K562 (cell line): ENCODE measurements around the gene CIP2A. TPM values are rescaled to one million over a fixed set of nuclear protein-coding genes. Genes with fewer than 3 reads are reported as not detected.

Experiments used
- ATAC-seq: fragments of 200-7000 bp; cut with Tn5 transposase; 3 replicates; pipeline ENCODE4 v1.9.1; 2020; ENCODE audit warnings: moderate library complexity
- BruUV-seq: library from RNA; stranded (reverse); fragments of 400-500 nt; replicated peaks from 2 replicates; lab custom pipeline; 2021; lab: Mats Ljungman, UMichigan
- CTCF ChIA-PET: fragments of 300-600 bp; formaldehyde crosslinking; extraction: SDS; loops from one replicate; lab custom pipeline; 2021; ENCODE audit warnings: low intra/inter-chr PET ratio; lab: Yijun Ruan, JAX
- POLR2A ChIA-PET: fragments of 300-600, 350-650 bp; sonication (Branson Sonifier 250); formaldehyde crosslinking; extraction: SDS; loops from one replicate; lab custom pipeline; 2021; ENCODE audit warnings: antibody characterized with exemption, inconsistent platforms; lab: Yijun Ruan, JAX
- DNase-seq, 4 experiments: peaks; one replicate each; pipeline versions ENCODE4 v3.0.0 to v3.0.0-alpha.2; 2011 to 2018; ENCODE audit warnings: low spot score in 3 of 4, mixed read lengths in 3 of 4; ENCODE audit errors: extremely low read depth in 1 of 4
- FAIRE-seq: peaks from 2 replicates; lab custom pipeline; 2011; peaks lifted over from hg19 to GRCh38; lab: Jason Lieb, UNC
- H2AFZ ChIP-seq: 2 replicates; pipeline ENCODE4 v1.6.0; 2011; ENCODE audit warnings: low read depth, low read length, control low read depth, inconsistent platforms
- H3K27ac ChIP-seq: fragments of 200-600 bp; 3 replicates; pipeline ENCODE4 v1.8.0; 2011; ENCODE audit warnings: low read depth, mild to moderate bottlenecking, control low read depth, inconsistent platforms, low read length, moderate library complexity, mixed read lengths; ENCODE audit errors: extremely low read depth
- H3K27me3 ChIP-seq, 2 experiments: fragments of 300-600 bp in 1 of 2; 2 replicates in 1 of 2; 3 replicates in 1 of 2; pipeline versions ENCODE4 v1.6.0 to v1.8.0; 2011; ENCODE audit warnings: inconsistent platforms in 2 of 2, low read length in 2 of 2, mild to moderate bottlenecking in 1 of 2, mixed read lengths in 1 of 2, moderate library complexity in 1 of 2; ENCODE audit not compliant: control insufficient read depth in 2 of 2, insufficient read depth in 2 of 2
- H3K36me3 ChIP-seq: fragments of 300-600 bp; 3 replicates; pipeline ENCODE4 v1.8.0; 2011; ENCODE audit warnings: mild to moderate bottlenecking, low read length, inconsistent platforms; ENCODE audit not compliant: control insufficient read depth, insufficient read depth
- H3K4me1 ChIP-seq, 2 experiments: fragments of 200-600 bp in 1 of 2; replicated peaks in 1 of 2; 2 replicates in 1 of 2; 3 replicates in 1 of 2; pipeline versions ENCODE4 v1.5.1 to v1.8.0; 2011; ENCODE audit warnings: inconsistent platforms in 2 of 2, low read length in 2 of 2, mild to moderate bottlenecking in 1 of 2, mixed read lengths in 1 of 2, moderate library complexity in 1 of 2; ENCODE audit not compliant: control insufficient read depth in 2 of 2, insufficient read depth in 2 of 2
- H3K4me2 ChIP-seq: 2 replicates; pipeline ENCODE4 v1.6.1; 2011; ENCODE audit warnings: low read length, control low read depth, inconsistent platforms, mixed read lengths; ENCODE audit not compliant: insufficient read depth
- H3K4me3 ChIP-seq: fragments of 200-600 bp; sonication (generic), shearing (Covaris generic); 2 replicates; pipeline ENCODE4 v1.5.1; 2016; ENCODE audit warnings: control low read depth, inconsistent platforms
- H3K79me2 ChIP-seq: fragments of 200-600 bp; 3 replicates; pipeline ENCODE4 v1.8.0; 2011; ENCODE audit warnings: low read length, inconsistent platforms; ENCODE audit not compliant: control insufficient read depth, insufficient read depth
- H3K9ac ChIP-seq, 2 experiments: 2 replicates each; pipeline versions ENCODE4 v1.6.0 to v1.6.1; 2011; ENCODE audit warnings: low read depth in 2 of 2, low read length in 2 of 2, control low read depth in 1 of 2, inconsistent platforms in 1 of 2, mild to moderate bottlenecking in 1 of 2, mixed read lengths in 1 of 2; ENCODE audit not compliant: insufficient read depth in 1 of 2
- H3K9me1 ChIP-seq: one replicate; pipeline ENCODE4 v1.6.0; 2011; ENCODE audit warnings: inconsistent platforms, mild to moderate bottlenecking, low read length, moderate library complexity; ENCODE audit not compliant: control insufficient read depth, insufficient read depth
- H3K9me3 ChIP-seq: replicated peaks from 2 replicates; pipeline ENCODE4 v1.5.1; 2011; ENCODE audit warnings: low read depth, low read length, inconsistent platforms; ENCODE audit not compliant: control insufficient read depth, insufficient read depth
- H4K20me1 ChIP-seq: replicated peaks from 2 replicates; pipeline ENCODE4 v1.6.1; 2011; ENCODE audit warnings: low read length, inconsistent platforms, mixed read lengths; ENCODE audit not compliant: control insufficient read depth, insufficient read depth
- C11orf30 ChIP-seq: fragments of 450-650 bp; IDR thresholded peaks from 2 replicates; pipeline ENCODE4 v1.6.1; 2016; ENCODE audit warnings: low read depth, mild to moderate bottlenecking
- ESRRB ChIP-seq: fragments of 250-450 bp; sonication (Bioruptor Pico); IDR thresholded peaks from 2 replicates; pipeline ENCODE4 v1.5.0; 2020; ENCODE audit warnings: mild to moderate bottlenecking, moderate library complexity, borderline replicate concordance
- HDAC2 ChIP-seq: fragments of 450-650 bp; IDR thresholded peaks from 2 replicates; pipeline ENCODE4 v1.6.1; 2016; ENCODE audit warnings: mild to moderate bottlenecking
- HNRNPL ChIP-seq: fragments of 200-400 bp; formaldehyde crosslinking; IDR thresholded peaks from 2 replicates; pipeline ENCODE4 v1.6.1; 2017; ENCODE audit warnings: low read depth, mild to moderate bottlenecking, low read length
- MTA2 ChIP-seq: fragments of 450-650 bp; IDR thresholded peaks from 2 replicates; pipeline ENCODE4 v1.6.1; 2016; ENCODE audit warnings: low read depth
- RBM15 ChIP-seq: fragments of 200-400 bp; formaldehyde crosslinking; IDR thresholded peaks from 2 replicates; pipeline ENCODE4 v1.6.1; 2018; ENCODE audit warnings: mild to moderate bottlenecking, low read length, moderate library complexity; ENCODE audit not compliant: insufficient read depth
- TEAD1 ChIP-seq, 2 experiments: fragments of 450-650 bp in 1 of 2; sonication (generic) in 1 of 2; formaldehyde crosslinking; IDR thresholded peaks; 2 replicates each; pipeline versions ENCODE4 v1.4.0 to v1.8.0; 2020 to 2022; ENCODE audit warnings: mild to moderate bottlenecking in 2 of 2, missing genetic modification reagents in 1 of 2
- ZC3H8 ChIP-seq: fragments of 450-650 bp; IDR thresholded peaks from 2 replicates; pipeline ENCODE4 v1.6.1; 2017
- in situ Hi-C: fragments of 300-500 bp; cut with MboI; formaldehyde crosslinking; loops from 4 replicates; pipeline ENCODE4 v1.15.0; 2018; ENCODE audit warnings: inconsistent platforms, mixed read lengths
- intact Hi-C: fragments of 100-400 bp; cut with micrococcal nuclease; formaldehyde crosslinking; loops from 2 replicates; pipeline ENCODE4 v1.14.2; 2022
- polyA plus RNA-seq, 8 experiments: library from polyadenylated mRNA; depleted of rRNA in 4 of 8; stranded (reverse) in 5 of 8; unstranded in 3 of 8; fragments of >200 nt; fragmentation: Nextera tagmentation in 2 of 8; fragmentation: Illumina TruSeq in 1 of 8; extraction: Ambion mirVana in 2 of 8; extraction: Trizol in 1 of 8; gene quantifications; 2 replicates each; pipeline versions ENCODE4 v1.2.1 to v1.2.3, GENCODE V29; 2011 to 2014; ENCODE audit warnings: inconsistent platforms in 1 of 8, missing spikeins in 1 of 8
- total RNA-seq, 7 experiments: library from RNA; depleted of rRNA in 6 of 7; stranded (reverse); fragments of >200 nt in 6 of 7; fragmentation: Illumina TruSeq in 2 of 7; extraction: Trizol in 2 of 7; gene quantifications; 2 replicates each; pipeline versions ENCODE4 v1.2.1 to v1.2.3, GENCODE V29; 2011 to 2021; ENCODE audit warnings: low replicate concordance in 1 of 7
- TF ChIP-seq, protein P1 (sequence below): sonication (generic); formaldehyde crosslinking; IDR thresholded peaks from 2 replicates; pipeline ENCODE4 v1.8.1; 2022; ENCODE audit warnings: missing genetic modification reagents
- TF ChIP-seq, protein P2 (sequence below): fragments of 250-450 bp; sonication (Bioruptor Pico); IDR thresholded peaks from 2 replicates; pipeline ENCODE4 v1.4.0; 2020; ENCODE audit warnings: mild to moderate bottlenecking, moderate library complexity, borderline replicate concordance
- TF ChIP-seq, protein P3 (sequence below): sonication (generic); formaldehyde crosslinking; IDR thresholded peaks from 2 replicates; pipeline ENCODE4 v1.8.1; 2022; ENCODE audit warnings: missing genetic modification reagents

The CIP2A gene
- total and polyA plus RNA-seq, 9 of the 15 experiments (the other 6 are each of a cell fraction or from before 2014, with no cell fraction given): 10.5 to 41.7 (median 31.5) TPM

DNA sequence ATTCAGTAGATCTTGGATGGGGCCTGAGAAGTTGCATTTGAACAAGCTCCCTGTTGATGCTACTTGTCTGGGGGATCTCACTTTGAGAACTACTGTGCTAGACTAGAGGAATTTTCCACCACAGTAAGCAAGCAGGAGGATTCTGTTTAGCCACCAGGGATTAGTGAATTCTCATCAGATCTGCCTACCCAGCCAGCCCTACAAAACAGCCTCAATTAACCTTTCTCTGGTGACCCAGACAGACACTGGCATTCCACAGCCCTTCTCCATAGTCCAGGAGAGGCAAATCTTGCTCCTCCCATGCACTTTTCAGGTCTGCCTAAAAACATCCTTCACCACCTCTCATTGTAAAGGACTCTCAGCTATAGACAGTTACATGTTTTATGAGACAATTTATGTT is 62.1 kb downstream of the CIP2A start:
- FAIRE-seq: no peak
- no peak overlapping the region for H2AFZ ChIP-seq
- H3K4me2 ChIP-seq: no peak overlapping the region
- H3K9ac ChIP-seq: no peak overlapping the region
- no peaks in the 10 kb centered on the region for H3K36me3 ChIP-seq
- H3K27me3 ChIP-seq: no peaks in the 10 kb centered on the region
- H3K4me3 ChIP-seq: no peak overlapping the region
- DNase-seq: no peak
- no peak for ATAC-seq
- BruUV-seq: no TSS peak
- no peaks in the 10 kb centered on the region for H3K9me3 ChIP-seq
- intact Hi-C loops (no loop called here), in situ Hi-C loops (no loop called here)
- POLR2A ChIA-PET: interaction anchor here (0.9 kb wide), 1 partner anchor 20 kb away, joined by 3 read pairs; no protein-coding TSS in a partner anchor
- no peaks in the 10 kb centered on the region for H3K79me2 ChIP-seq
- H3K4me1 ChIP-seq: no peaks in the 10 kb centered on the region
- H3K9me1 ChIP-seq: no peaks in the 10 kb centered on the region
- H4K20me1 ChIP-seq: no peaks in the 10 kb centered on the region
- H3K27ac ChIP-seq: no peak overlapping the region
- CTCF ChIA-PET: no interaction called here
- TF ChIP-seq TEAD1 (CRISPR knock-in tag; IDR thresholded peaks at IDR 0.05) (no peak), HNRNPL (no peak), MTA2 (no peak), C11orf30 (no peak), ZC3H8 (no peak), RBM15 (no peak), HDAC2 (no peak), ESRRB (CRISPR knock-in tag) (no peak)
- TF ChIP-seq, protein P1, sequence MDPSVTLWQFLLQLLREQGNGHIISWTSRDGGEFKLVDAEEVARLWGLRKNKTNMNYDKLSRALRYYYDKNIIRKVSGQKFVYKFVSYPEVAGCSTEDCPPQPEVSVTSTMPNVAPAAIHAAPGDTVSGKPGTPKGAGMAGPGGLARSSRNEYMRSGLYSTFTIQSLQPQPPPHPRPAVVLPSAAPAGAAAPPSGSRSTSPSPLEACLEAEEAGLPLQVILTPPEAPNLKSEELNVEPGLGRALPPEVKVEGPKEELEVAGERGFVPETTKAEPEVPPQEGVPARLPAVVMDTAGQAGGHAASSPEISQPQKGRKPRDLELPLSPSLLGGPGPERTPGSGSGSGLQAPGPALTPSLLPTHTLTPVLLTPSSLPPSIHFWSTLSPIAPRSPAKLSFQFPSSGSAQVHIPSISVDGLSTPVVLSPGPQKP (CRISPR knock-in tag): no peak
- TF ChIP-seq, protein P2, sequence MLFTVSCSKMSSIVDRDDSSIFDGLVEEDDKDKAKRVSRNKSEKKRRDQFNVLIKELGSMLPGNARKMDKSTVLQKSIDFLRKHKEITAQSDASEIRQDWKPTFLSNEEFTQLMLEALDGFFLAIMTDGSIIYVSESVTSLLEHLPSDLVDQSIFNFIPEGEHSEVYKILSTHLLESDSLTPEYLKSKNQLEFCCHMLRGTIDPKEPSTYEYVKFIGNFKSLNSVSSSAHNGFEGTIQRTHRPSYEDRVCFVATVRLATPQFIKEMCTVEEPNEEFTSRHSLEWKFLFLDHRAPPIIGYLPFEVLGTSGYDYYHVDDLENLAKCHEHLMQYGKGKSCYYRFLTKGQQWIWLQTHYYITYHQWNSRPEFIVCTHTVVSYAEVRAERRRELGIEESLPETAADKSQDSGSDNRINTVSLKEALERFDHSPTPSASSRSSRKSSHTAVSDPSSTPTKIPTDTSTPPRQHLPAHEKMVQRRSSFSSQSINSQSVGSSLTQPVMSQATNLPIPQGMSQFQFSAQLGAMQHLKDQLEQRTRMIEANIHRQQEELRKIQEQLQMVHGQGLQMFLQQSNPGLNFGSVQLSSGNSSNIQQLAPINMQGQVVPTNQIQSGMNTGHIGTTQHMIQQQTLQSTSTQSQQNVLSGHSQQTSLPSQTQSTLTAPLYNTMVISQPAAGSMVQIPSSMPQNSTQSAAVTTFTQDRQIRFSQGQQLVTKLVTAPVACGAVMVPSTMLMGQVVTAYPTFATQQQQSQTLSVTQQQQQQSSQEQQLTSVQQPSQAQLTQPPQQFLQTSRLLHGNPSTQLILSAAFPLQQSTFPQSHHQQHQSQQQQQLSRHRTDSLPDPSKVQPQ (CRISPR knock-in tag): no peak
- TF ChIP-seq, protein P3, sequence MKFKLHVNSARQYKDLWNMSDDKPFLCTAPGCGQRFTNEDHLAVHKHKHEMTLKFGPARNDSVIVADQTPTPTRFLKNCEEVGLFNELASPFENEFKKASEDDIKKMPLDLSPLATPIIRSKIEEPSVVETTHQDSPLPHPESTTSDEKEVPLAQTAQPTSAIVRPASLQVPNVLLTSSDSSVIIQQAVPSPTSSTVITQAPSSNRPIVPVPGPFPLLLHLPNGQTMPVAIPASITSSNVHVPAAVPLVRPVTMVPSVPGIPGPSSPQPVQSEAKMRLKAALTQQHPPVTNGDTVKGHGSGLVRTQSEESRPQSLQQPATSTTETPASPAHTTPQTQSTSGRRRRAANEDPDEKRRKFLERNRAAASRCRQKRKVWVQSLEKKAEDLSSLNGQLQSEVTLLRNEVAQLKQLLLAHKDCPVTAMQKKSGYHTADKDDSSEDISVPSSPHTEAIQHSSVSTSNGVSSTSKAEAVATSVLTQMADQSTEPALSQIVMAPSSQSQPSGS (CRISPR knock-in tag): no peak
